GM21825 (cell line): ENCODE measurements around the gene CD164L2.
"Not testable (repeated sequence)": the region's sequence is repeated elsewhere in the genome, so short reads cannot be mapped to it uniquely, and the experiment has no call there.

Source experiments
- ATAC-seq: cut with Tn5 transposase; IDR thresholded peaks from one replicate; pipeline ENCODE4 v1.9.1; 2021; ENCODE audit warnings: mild to moderate bottlenecking, moderate library complexity; ENCODE audit not compliant: unreplicated experiment

The CD164L2 gene

DNA sequence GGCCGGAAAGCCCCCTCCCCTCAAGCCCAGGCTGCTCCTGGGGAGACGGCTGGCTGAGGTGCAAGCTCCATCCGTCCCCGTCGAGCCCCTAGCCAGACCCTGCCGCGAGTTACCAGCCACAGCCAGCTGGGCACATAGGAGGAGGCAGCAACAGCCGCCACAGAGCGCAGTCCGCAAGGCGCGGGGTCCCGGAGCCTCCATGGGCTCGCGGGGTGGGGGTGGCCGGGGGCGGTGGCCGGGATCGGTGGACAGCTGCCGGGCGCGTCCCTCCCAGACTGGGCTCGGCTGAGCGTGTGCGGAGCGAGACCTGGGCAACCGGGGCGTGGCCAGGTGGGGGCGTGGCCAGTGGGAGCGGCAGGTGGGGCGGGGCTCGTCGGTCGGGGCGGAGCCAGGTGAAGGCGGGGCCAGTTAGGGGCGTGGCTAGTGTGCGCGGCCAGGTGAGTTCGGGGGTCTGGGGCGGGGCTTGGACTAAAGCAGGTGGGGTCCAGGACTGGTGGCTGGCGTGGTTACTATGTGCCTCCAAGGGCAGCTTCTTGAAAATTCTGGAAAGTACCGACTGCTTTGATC lies at the start of gene CD164L2:
CD164L2 (minus strand) TSS at position 295 of the 567 bp plus-strand sequence; CDS start at position 201, 94 bp downstream.
- ATAC-seq, result no peak

DNA sequence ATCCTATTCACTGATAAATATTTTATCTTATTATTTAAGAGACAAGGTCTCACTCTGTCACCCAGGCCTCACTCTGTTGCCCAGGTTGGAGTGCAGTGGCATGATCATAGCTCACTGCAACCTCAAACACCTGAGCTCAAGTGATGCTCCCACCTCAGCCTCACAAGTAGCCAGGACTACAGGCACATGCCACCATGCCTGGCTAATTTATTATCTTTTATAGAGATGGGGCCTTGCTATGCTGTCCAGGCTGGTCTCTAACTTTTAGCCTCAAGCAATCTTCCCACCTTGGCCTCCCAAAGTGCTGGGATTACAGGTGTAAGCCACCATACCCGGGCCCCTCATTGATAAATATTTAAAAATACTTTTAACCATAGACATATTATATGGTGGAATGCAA lies 49.6 kb upstream of the CD164L2 start:
- not testable (repeated sequence) for ATAC-seq

DNA sequence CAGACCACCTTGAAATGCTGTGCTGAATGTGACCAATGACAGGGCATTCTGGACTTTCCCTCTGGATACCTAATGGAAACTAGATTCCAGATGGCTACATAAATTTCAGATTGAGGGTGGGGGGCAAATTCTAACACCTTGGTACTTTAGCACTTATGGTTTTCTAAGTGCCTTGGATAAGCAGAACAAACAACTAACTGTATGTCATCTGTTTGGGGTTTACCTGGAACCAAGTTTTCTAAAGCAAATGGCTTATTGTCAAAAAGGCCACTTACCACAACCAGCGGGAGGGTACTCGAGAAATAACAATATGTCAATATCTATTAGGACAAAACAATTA lies 48.4 kb upstream of the CD164L2 start:
- no peak for ATAC-seq

DNA sequence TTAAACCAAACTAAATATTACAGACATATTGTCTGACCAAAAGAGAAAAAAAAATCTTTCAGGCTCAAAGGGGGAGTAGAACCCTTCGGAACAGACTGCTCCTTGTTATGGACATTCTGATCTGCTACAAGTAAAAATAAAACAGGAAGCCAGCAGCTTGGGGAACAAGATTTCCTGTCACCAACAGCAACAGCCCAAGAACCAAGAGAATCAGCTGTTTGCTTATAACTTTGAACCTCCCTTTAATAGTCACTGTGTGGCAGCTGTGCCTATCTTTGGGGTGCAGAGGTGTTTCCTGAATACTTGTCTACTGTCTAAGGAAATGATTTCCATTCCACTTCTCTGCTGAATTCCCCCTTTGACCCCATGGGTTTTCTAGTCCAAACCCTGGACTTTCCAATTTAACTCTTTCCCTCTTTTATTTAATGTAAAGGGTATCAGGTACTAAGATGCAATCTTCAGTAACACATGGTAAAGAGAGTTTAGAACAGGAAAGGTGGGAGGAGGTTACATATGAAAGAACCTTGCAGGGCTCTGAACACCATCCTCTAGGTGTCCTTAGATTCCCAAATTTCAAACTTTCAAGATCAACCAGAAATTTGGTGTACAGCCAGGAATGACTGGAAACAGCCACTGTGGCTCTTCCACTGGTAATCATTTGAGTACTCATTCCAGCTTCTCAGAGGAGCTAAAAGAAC lies 47.9 kb upstream of the CD164L2 start:
- no peak for ATAC-seq

DNA sequence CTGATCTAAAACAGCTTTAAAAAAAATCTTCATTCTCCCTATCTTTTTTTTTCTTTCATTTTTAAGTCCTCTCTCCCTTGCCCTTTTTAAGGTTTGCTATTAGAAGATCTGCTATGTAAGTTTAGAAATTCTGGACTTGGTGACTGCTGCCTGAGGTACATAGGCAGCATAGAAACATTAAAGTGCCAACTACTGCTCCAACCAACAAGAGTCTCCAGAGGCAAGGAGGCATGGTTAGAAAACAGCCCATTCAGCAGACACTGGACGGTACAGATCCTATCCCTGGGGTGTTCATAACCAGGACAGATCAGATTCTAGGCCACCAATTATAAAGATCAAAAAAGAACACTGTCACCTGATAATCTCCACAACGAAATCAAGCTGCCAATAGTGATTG lies 45.9 kb upstream of the CD164L2 start:
- no peak for ATAC-seq

DNA sequence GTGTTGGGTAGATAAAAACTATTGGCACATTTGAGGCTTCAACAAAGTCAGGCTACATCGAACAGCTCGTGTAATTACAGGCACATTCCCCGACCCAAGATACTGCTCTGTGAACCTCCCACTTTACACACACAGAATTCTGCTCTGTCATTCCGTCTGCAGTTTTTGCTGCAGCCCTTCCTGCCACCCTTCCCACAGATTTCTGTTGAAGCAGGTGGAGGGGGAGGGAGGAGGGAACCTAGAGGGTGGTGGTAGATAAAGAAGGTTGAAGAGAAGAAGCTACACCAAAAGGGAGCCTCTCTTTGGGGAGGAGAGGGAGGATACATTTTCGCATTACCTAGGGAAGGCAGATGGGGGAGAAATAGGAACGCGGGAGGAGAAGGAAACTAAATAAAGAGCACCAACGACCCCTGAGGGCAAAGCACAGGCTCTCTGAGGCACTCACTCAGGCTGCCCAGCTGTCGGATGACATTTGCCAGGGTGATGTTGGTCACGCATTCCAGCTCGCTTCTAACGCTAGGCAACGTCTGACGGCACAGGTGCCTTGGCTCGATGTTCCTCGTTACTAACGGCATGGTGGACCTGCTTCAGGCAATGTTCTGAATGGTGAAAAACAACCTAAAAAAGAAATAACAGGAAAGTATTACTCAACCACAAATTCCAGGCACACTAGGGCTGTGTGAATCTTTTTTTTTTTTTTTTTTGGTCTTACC lies 45.3 kb upstream of the CD164L2 start:
- ATAC-seq, result no peak

DNA sequence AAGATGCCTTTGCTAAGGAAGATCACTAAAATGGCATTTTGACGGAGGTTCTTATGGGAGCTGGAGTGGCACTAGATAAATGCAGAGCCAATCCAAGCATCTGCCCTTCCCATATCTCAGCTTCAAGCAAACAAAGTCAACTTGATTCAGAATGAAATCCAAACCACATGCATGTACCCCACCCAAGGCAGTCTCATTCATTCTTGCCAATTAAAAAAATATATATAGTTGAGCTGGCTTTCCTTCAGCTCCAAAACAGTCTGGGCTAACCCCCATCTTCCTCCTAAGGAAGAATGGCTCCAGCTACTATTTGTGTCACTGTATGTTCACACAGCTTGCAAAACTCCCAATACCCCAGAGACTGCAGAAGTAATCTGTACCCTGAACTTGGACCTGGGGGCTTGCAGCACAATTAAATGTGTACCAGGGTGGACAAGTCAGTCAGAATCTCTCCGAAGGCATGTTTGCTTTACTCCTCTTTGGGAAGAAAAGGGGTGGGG lies 44.7 kb upstream of the CD164L2 start:
- ATAC-seq, result no peak

DNA sequence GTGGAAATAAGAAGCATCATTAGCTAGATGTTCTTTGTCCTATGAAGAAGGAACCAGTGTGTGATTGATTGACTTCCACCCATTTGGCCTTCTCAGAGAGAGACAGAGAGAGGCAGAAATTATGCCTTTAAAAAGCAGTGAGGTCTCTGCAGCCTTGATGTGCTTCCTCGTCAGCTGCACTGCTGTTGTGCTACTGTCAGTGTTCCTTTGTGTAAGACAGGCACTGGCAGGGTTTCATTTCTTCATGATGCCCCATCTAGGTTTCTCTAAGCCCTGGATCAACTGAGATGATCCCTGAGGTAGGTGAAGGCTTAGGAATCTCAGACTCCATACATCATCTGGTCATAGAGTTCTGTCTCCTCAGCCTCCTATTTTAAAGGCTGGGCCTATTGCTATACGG lies 44.2 kb upstream of the CD164L2 start:
- no peak for ATAC-seq

DNA sequence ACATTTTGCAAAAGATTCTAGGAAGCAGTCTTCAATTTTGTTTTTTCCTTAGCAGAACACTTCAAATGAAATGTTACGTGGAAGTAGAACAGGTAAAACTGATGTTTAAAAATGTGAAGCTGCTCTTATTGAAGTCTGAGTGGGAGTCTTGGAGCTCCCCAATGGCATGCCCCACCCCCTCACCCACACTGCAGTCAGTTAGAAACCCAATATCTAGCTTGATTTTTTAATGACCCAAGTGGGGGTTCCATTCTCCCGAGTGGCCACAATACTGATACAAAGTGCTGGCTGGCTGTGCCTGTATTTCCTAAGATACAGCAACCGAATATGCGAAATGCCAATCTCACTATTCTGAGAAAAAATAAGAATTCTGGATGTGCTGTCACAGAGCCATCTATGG lies 40.6 kb upstream of the CD164L2 start:
- no peak for ATAC-seq

DNA sequence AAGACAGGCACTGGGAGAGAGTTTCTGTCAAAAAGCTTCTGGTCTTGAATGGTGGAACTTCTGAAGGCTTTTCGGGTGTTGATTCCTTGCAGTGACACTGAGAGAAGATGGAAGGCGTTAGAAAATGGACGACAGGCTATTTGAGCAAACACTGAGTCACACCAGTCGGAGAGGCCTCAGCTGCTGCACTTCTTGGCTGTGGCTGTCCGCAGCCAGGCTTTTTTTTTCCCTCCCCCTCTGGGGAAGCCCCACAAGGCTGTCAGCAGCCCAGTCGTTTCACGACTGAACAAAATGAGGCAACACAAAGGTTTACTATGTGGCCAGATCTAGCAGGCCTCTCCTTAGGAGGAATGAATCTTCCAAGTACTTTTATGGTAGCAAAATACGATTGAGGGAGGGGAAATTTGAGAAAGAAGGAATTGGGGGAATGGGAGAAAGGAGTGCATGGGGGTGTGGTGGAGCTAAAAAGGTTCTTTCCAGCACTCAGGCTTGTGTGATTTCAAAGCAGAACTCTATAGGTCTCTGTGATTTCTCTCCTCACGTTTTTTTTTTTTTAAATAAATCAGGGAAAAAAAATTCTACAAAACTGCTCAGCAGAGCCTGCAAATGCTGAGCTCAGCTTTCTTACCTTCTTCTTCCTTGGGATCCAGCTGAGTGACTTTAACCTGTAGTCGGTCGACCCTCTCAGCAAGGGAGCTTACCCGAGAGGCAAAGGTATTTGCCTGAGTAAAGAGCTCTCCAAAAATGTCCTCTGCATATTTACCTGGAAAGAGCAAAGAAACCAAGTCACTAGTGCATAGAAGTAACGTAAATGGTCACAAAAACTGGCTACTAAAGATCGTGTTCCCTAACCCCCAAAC lies 35.4 kb upstream of the CD164L2 start:
- peak; percentile 61 for ATAC-seq

DNA sequence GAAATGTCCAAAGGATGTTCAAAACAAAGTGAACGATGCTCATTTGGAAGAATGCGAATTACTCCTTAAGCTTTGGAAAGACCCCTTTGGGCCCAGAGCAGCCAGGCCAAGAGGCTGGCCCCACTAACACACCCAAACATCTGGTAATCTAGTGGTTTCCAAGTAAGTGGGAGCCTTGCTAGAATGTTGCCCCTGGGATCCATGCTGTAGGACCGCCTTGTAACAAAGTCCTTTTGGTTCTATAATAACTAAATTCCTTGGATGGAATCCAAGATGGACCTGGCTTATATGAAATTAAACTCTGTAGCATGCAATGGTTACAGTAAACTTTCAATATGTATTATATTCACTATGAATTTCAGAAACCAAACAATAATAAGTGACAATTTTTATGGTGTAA lies 34.6 kb upstream of the CD164L2 start:
- ATAC-seq, result no peak

DNA sequence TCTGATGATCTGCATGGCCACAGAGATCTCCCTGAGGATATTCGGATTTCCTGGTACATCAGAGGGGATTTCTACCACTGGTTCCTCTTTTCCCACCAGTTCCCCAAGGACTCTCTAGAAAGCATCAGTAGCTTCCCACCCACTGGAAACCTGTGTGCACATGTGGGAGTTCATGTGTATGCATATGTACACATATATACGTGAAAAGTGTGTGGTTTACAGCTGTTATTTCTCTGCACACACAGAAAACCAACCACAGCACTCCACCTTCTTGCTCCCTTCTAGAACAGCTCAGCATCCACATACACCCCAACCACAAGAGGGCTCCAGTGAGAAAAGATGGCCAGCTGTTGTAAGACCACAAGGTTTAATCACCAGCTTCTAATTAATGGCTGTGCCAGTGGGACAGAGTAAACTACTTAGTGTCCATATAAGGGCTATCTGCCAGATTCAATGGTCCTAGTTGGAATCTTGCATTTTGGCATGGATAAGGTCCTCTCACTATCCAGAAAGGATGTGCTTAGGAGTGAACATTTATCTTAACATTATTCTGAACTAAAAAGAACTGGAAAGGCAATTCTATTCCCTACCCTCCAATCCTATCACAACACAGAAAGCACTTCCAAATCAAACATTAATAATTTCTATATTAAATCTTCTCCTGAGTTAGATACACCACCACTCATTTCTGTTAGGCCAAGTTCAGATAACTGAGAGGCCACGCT lies 33.4 kb upstream of the CD164L2 start:
- ATAC-seq, result no peak

DNA sequence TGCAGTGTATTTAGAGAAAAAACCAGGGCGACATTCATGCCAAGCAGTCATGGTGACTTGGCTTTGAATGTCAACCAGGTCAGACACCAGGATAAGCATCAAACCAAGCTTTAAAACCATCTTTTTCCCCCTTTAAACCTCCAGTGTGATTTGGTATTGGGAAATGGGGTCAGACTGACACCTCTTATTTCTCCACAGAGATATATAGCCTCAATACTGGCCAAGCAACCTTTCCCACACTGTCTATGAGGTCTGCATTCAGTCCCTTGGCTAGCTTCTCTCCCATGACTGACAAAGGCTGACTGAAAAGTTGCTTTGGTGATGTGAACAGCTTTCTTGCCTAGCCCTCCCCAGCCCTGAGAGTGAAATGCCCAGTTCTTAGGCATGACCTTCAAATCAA lies 31.0 kb upstream of the CD164L2 start:
- ATAC-seq, result no peak

DNA sequence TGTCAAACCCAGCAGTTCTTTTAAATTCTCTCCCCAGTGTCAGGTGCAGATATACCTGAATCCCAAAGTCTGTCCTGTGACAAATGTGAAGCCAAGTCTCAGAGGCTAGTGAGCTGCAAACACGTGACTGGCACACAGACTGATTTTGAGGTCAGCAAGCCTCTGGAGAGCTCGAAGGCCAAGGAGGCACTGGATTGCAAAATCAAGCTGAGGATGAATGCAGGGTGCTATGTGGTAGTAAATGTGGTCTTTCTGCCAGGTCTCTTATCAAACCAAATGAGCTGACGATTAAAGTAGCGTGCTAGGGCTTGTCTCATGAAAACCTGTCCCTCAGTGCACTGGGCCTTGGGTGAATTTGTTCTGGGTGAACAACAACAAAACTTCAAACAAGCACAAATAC lies 29.9 kb upstream of the CD164L2 start:
- no peak for ATAC-seq

DNA sequence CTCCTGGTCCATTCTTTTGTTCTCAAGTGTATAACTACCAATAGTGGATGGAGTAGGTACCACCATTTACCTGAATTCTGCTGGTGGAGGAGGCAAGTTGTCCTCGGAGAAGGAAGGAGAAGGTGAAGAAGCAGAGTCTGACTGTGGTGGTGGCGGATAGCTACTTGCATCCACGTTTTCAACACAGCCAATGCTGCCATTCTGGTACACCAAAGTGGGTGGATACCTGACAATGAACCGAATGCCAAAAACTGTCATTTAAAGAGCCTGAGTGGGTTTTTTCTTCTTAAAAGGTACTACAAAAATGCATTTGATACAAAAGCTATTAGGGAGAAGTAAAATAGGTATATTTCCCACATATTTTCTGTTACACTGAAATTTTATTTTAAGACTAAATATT lies 29.4 kb upstream of the CD164L2 start:
- ATAC-seq, result no peak

DNA sequence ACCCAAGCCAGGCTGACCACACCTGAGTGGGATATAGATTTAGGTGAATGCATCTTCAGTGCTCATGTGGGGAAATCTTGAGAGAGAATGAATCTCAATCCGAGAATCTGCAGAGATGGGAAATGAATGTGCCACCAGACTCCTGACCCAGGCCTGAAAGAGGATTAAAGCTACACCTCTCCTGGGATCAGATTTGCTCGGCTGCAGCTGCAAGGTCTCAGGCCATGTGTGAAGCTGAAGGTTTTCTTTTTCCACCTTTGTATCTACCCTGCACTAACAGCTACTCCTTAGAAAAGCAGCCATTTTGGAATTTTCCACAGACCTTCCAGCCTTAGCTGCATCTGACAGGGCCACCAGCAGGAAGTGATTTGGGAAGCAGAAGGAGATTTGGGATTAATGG lies 27.6 kb upstream of the CD164L2 start:
- no peak for ATAC-seq

DNA sequence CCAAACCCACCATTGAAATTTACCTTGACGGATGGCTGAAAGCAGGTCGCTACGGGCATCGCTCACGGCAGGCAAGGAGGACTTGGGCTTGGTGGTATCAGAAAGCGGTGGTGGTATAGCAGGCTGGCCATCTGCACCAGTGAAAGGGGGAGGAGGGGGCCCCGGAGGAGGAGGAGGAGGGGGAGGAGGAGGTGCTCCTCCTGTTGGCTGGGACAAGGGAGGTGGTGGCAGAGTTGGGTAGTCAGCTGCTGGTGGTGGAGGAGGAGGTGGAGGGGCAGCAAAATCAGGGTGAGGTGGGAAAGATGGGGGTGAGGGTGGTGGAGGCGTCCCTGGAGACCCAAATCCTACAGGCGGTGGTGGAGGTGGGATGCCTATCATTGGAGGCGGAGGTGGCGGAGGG lies 26.5 kb upstream of the CD164L2 start:
- ATAC-seq, result no peak

DNA sequence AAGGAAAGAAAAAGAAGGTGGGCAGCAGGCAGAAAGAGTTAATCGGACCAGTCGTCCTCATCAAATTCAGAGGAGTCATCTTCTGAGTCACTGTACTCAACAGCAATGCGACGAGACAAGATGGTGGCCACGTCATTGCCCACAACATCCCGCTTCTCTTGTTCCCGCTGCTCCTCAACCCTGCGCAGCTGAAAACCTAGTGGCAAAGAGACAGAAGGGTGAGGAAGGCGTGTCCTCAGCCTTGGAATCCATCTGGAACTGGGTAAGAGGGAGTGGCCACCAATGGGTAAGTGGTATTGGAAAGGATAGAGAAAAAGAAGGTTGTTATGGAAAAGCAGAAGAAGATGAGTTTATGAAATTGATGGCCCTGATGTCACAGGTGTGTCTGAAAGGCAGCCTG lies 25.0 kb upstream of the CD164L2 start:
- ATAC-seq, result no peak

DNA sequence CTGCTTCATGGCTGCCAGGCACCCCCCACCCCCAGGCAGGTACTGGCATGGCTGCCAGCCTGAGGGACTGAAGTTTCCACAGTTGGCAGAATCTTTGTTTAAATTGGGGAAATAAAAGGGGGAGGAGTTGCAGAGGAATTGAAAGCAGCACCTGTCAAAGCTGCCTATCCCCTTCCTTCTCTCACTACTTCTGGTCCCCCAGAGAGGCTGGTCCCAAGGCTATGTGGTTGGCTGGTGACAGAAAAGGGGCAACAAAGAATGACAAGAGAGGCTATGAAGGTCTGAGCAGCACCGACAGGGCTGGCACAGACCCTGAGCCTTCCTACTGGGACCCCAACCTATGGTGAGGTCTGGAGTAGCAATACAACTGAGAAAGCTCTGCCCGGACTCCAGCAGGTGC lies 23.7 kb upstream of the CD164L2 start:
- ATAC-seq, result not testable (repeated sequence)

DNA sequence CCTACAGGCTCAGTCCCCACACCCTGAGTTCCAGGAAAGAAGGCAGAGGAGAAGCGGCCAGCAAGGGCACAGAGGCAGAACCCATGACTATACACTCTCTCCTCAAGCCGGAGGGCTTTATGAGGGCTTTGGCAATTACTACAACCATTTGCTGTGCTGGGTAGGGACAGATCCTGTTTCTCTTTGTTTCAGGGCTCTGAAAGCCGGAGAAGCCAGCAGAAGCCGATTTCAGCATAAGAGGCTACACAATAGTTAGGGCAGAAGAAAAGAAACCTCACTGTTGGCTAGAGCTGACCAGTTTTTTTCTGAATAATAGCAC lies 23.2 kb upstream of the CD164L2 start:
- no peak for ATAC-seq
